ENCODE measurements around the gene ARHGAP45. TPM values are rescaled to one million over a fixed set of nuclear protein-coding genes. Genes with fewer than 3 reads are reported as not detected.

ARHGAP45 gene
- total and polyA plus RNA-seq, 2 experiments from 2014 or later: 24.7 to 71.8 TPM

GRCh38 chr19:1090731-1091543 lies 24.0 kb downstream of the ARHGAP45 start (continued):
- TF ChIP-seq ZNF462 (CRISPR knock-in tag; IDR thresholded peaks at IDR 0.05): no peak
- no peak for TF ChIP-seq ZNF114 (CRISPR knock-in tag; IDR thresholded peaks at IDR 0.05)
- no peak for TF ChIP-seq CTCF (conservative IDR thresholded peaks at IDR 0.05; ENCODE audit: low read depth in 2 of 2)
- TF ChIP-seq CREB1 (CRISPR knock-in tag; IDR thresholded peaks at IDR 0.05; ENCODE audit: low read depth): no peak
- TF ChIP-seq ZNF331 (CRISPR knock-in tag; IDR thresholded peaks at IDR 0.05; ENCODE audit: low read depth): no peak
- no peak for TF ChIP-seq EZH2phosphoT487 (IDR thresholded peaks at IDR 0.05; ENCODE audit: unreplicated experiment)
